ENCODE data around the gene PMF1. TPM values are rescaled to one million over a fixed set of nuclear protein-coding genes. Genes with fewer than 3 reads are reported as not detected.
"Not testable (repeated sequence)": the region's sequence is repeated elsewhere in the genome, so short reads cannot be mapped to it uniquely, and the experiment has no call there.

Gene PMF1
- total RNA-seq, 1 donor from 2014 or later = 55.3 TPM

- DNase-seq (ENCODE audit: low read depth) = no peak
- peak; percentile 18 for FAIRE-seq
- Histone ChIP-seq H3K27me3 (ENCODE audit: control insufficient read depth, insufficient read depth, low read length) (no peaks in the 10 kb centered on the region), H3K4me3 (ENCODE audit: low read depth, low read length) (no peak overlapping the region), H3K36me3 (ENCODE audit: control insufficient read depth, insufficient read depth, low read length) (peaks cover 23% of the 10 kb centered on the region)
- no peak for TF ChIP-seq CTCF (IDR thresholded peaks at IDR 0.05; ENCODE audit: insufficient read depth, low read length, severe bottlenecking)
Observed at GRCh38 chr1:156172696-156173470, 39.9 kb upstream of the PMF1 start.

- DNase-seq (ENCODE audit: low read depth) (no peak), FAIRE-seq (no peak)
- no peaks in the 10 kb centered on the region for H3K27me3 ChIP-seq (ENCODE audit: control insufficient read depth, insufficient read depth, low read length)
- peaks cover 17% of the 10 kb centered on the region for H3K36me3 ChIP-seq (ENCODE audit: control insufficient read depth, insufficient read depth, low read length)
- TF ChIP-seq CTCF (IDR thresholded peaks at IDR 0.05; ENCODE audit: insufficient read depth, low read length, severe bottlenecking) = no peak
- no peak overlapping the region for H3K4me3 ChIP-seq (ENCODE audit: low read depth, low read length)
Observed at GRCh38 chr1:156176610-156177210, 36.1 kb upstream of the PMF1 start.

- FAIRE-seq (no peak), DNase-seq (ENCODE audit: low read depth) (no peak)
- H3K4me3 ChIP-seq (ENCODE audit: low read depth, low read length) = no peak overlapping the region
- H3K36me3 ChIP-seq (ENCODE audit: control insufficient read depth, insufficient read depth, low read length) = peaks cover 12% of the 10 kb centered on the region
- TF ChIP-seq CTCF (IDR thresholded peaks at IDR 0.05; ENCODE audit: insufficient read depth, low read length, severe bottlenecking) = no peak
- no peaks in the 10 kb centered on the region for H3K27me3 ChIP-seq (ENCODE audit: control insufficient read depth, insufficient read depth, low read length)
Observed at GRCh38 chr1:156177919-156178654, 34.7 kb upstream of the PMF1 start.

GRCh38 chr1:156180471-156180870 lies 32.3 kb upstream of the PMF1 start:
- no peak overlapping the region for H3K4me3 ChIP-seq (ENCODE audit: low read depth, low read length)
- TF ChIP-seq CTCF (IDR thresholded peaks at IDR 0.05; ENCODE audit: insufficient read depth, low read length, severe bottlenecking) = no peak
- no peak for FAIRE-seq
- no peak for DNase-seq (ENCODE audit: low read depth)
- peaks cover 6% of the 10 kb centered on the region for H3K36me3 ChIP-seq (ENCODE audit: control insufficient read depth, insufficient read depth, low read length)
- no peaks in the 10 kb centered on the region for H3K27me3 ChIP-seq (ENCODE audit: control insufficient read depth, insufficient read depth, low read length)

- DNase-seq (ENCODE audit: low read depth); H3K36me3 ChIP-seq (ENCODE audit: control insufficient read depth, insufficient read depth, low read length); H3K4me3 ChIP-seq (ENCODE audit: low read depth, low read length); H3K27me3 ChIP-seq (ENCODE audit: control insufficient read depth, insufficient read depth, low read length); FAIRE-seq: not testable (repeated sequence)
Observed at GRCh38 chr1:156181391-156181924, 31.3 kb upstream of the PMF1 start.

- DNase-seq (ENCODE audit: low read depth); FAIRE-seq; H3K27me3 ChIP-seq (ENCODE audit: control insufficient read depth, insufficient read depth, low read length); H3K4me3 ChIP-seq (ENCODE audit: low read depth, low read length); H3K36me3 ChIP-seq (ENCODE audit: control insufficient read depth, insufficient read depth, low read length): not testable (repeated sequence)
Observed at GRCh38 chr1:156182010-156182779, 30.6 kb upstream of the PMF1 start.

GRCh38 chr1:156186347-156187177 lies 26.2 kb upstream of the PMF1 start:
- not testable (repeated sequence) for FAIRE-seq; DNase-seq (ENCODE audit: low read depth); H3K36me3 ChIP-seq (ENCODE audit: control insufficient read depth, insufficient read depth, low read length); H3K27me3 ChIP-seq (ENCODE audit: control insufficient read depth, insufficient read depth, low read length); H3K4me3 ChIP-seq (ENCODE audit: low read depth, low read length)

- not testable (repeated sequence) for DNase-seq (ENCODE audit: low read depth); H3K36me3 ChIP-seq (ENCODE audit: control insufficient read depth, insufficient read depth, low read length); FAIRE-seq; H3K4me3 ChIP-seq (ENCODE audit: low read depth, low read length); H3K27me3 ChIP-seq (ENCODE audit: control insufficient read depth, insufficient read depth, low read length)
Observed at GRCh38 chr1:156190265-156190664, 22.5 kb upstream of the PMF1 start.
